Endothelial cell (in vitro differentiated cells): ENCODE results near the gene PMP22. TPM values are rescaled to one million over a fixed set of nuclear protein-coding genes. Genes with fewer than 3 reads are reported as not detected.

Source experiments
- DNase-seq: peaks from one replicate; pipeline ENCODE4 v3.0.0; 2021; ENCODE audit warnings: low spot score
- H3K27ac Mint-ChIP-seq: one replicate; pipeline ENCODE4 v1.8.0; 2021; ENCODE audit warnings: mixed read lengths, inconsistent platforms; ENCODE audit not compliant: unreplicated experiment
- H3K27me3 Mint-ChIP-seq: one replicate; pipeline ENCODE4 v1.8.0; 2021; ENCODE audit warnings: mild to moderate bottlenecking, moderate library complexity, mixed read lengths, inconsistent platforms; ENCODE audit not compliant: unreplicated experiment
- H3K36me3 Mint-ChIP-seq: one replicate; pipeline ENCODE4 v1.8.0; 2021; ENCODE audit warnings: mild to moderate bottlenecking, low read depth, mixed read lengths, inconsistent platforms; ENCODE audit not compliant: unreplicated experiment
- H3K4me1 Mint-ChIP-seq: one replicate; pipeline ENCODE4 v1.8.0; 2021; ENCODE audit warnings: mild to moderate bottlenecking, mixed read lengths, inconsistent platforms; ENCODE audit not compliant: unreplicated experiment
- H3K4me3 Mint-ChIP-seq: one replicate; pipeline ENCODE4 v1.8.0; 2021; ENCODE audit warnings: mild to moderate bottlenecking, mixed read lengths, inconsistent platforms; ENCODE audit not compliant: unreplicated experiment
- H3K9me3 Mint-ChIP-seq: one replicate; pipeline ENCODE4 v1.8.0; 2021; ENCODE audit warnings: mixed read lengths, inconsistent platforms; ENCODE audit not compliant: unreplicated experiment
- CTCF ChIP-seq: fragments of 200-600 bp; sonication (generic); IDR thresholded peaks from one replicate; pipeline ENCODE4 v1.5.0; 2021; ENCODE audit warnings: antibody characterized with exemption; ENCODE audit not compliant: unreplicated experiment
- long read RNA-seq: library from polyadenylated mRNA; unstranded; transcript quantifications from one replicate; pipeline ENCODE4 v2.0.0, GENCODE V29; 2020; ENCODE audit not compliant: unreplicated experiment
- total RNA-seq: library from RNA; stranded (reverse); fragmentation: NEBNext Ultra II Directional; extraction: Animal tissue kit (Norgen Biotek cat#: 25700); gene quantifications from one replicate; pipeline ENCODE4 v1.2.1, GENCODE V29; 2021; ENCODE audit not compliant: unreplicated experiment

PMP22 gene
- 314 TPM for total RNA-seq
- long read RNA-seq, transcript PMP22-203 (5 exons, 1,817 nt) = major isoform, 344 of 427 reads
- long read RNA-seq, partial matches to known transcripts = 33 of 427 reads
- long read RNA-seq, other reads (novel, unspliced or antisense) = 47 of 427 reads

GRCh38 chr17:15265131-15265530 lies at the start of gene PMP22:
PMP22 (minus strand) TSS chr17:15265326; CDS start chr17:15260727, 4,599 bp downstream.
- Mint-ChIP-seq H3K4me3 (no peak within 1 kb of the TSS), H3K36me3 (peaks cover 4% of the 10 kb centered on the region), H3K27me3 (peaks cover 7% of the 10 kb centered on the region), H3K4me1 (peaks cover 20% of the 10 kb centered on the region), H3K9me3 (no peaks in the 10 kb centered on the region), H3K27ac (no peak within 1 kb of the TSS)
- no peak for TF ChIP-seq CTCF
- no peak for DNase-seq

GRCh38 chr17:15311996-15312395 lies 46.9 kb upstream of the PMP22 start:
- Mint-ChIP-seq H3K9me3 (no peaks in the 10 kb centered on the region), H3K4me3 (no peak overlapping the region), H3K27me3 (peaks cover 1% of the 10 kb centered on the region), H3K27ac (no peak overlapping the region), H3K36me3 (peaks cover 6% of the 10 kb centered on the region), H3K4me1 (peaks cover 24% of the 10 kb centered on the region)
- TF ChIP-seq CTCF = no peak
- DNase-seq = no peak

GRCh38 chr17:15309793-15310192 lies 44.7 kb upstream of the PMP22 start:
- Mint-ChIP-seq H3K36me3 (peaks cover 6% of the 10 kb centered on the region), H3K27ac (no peak overlapping the region), H3K9me3 (no peaks in the 10 kb centered on the region), H3K27me3 (peaks cover 3% of the 10 kb centered on the region), H3K4me1 (peaks cover 36% of the 10 kb centered on the region), H3K4me3 (no peak overlapping the region)
- no peak for TF ChIP-seq CTCF
- no peak for DNase-seq

GRCh38 chr17:15309236-15309635 lies 44.1 kb upstream of the PMP22 start:
- no peak for DNase-seq
- Mint-ChIP-seq H3K36me3 (peaks cover 2% of the 10 kb centered on the region), H3K27me3 (peaks cover 3% of the 10 kb centered on the region), H3K9me3 (no peaks in the 10 kb centered on the region), H3K4me3 (no peak overlapping the region), H3K4me1 (peaks cover 36% of the 10 kb centered on the region), H3K27ac (no peak overlapping the region)
- no peak for TF ChIP-seq CTCF

GRCh38 chr17:15308758-15309157 lies 43.6 kb upstream of the PMP22 start:
- peaks cover 3% of the 10 kb centered on the region for H3K27me3 Mint-ChIP-seq
- no peak overlapping the region for H3K4me3 Mint-ChIP-seq
- no peaks in the 10 kb centered on the region for H3K36me3 Mint-ChIP-seq
- H3K9me3 Mint-ChIP-seq = no peaks in the 10 kb centered on the region
- no peak overlapping the region for H3K27ac Mint-ChIP-seq
- peaks cover 32% of the 10 kb centered on the region for H3K4me1 Mint-ChIP-seq
- no peak for DNase-seq
- no peak for TF ChIP-seq CTCF
